GM12878 (cell line): ENCODE measurements around the gene OR5K3. TPM values are rescaled to one million over a fixed set of nuclear protein-coding genes. Genes with fewer than 3 reads are reported as not detected.
A peak's percentile ranks its signal among the peaks of the same experiment; 100 is the strongest.

Experiments
- ATAC-seq: fragments of 200-7000 bp; cut with Tn5 transposase; 3 replicates; pipeline ENCODE4 v1.9.1; 2020; ENCODE audit warnings: mild to moderate bottlenecking, moderate library complexity
- BruUV-seq: library from RNA; stranded (reverse); fragments of 400-500 nt; replicated peaks from 2 replicates; lab custom pipeline; 2021; lab: Mats Ljungman, UMichigan
- CTCF ChIA-PET: fragments of 300-600 bp; sonication (Branson Sonifier 250); formaldehyde crosslinking; extraction: SDS; loops from one replicate; lab custom pipeline; 2021; ENCODE audit warnings: inconsistent platforms; lab: Yijun Ruan, JAX
- POLR2A ChIA-PET: fragments of 350-600 bp; formaldehyde crosslinking; extraction: SDS; loops from one replicate; lab custom pipeline; 2021; ENCODE audit warnings: inconsistent platforms; lab: Charles Lee
- RAD21 ChIA-PET: fragments of 300-600 bp; sonication (Branson Sonifier 250); formaldehyde crosslinking; loops from one replicate; lab custom pipeline; 2023; ENCODE audit warnings: antibody characterized with exemption; ENCODE audit not compliant: unreplicated experiment; lab: Charles Lee
- SMC1A ChIA-PET: fragments of 300-600 bp; sonication (Branson Sonifier 250); formaldehyde crosslinking; loops from one replicate; lab custom pipeline; 2023; ENCODE audit not compliant: unreplicated experiment, uncharacterized antibody; lab: Charles Lee
- DNase-seq: peaks from one replicate; pipeline ENCODE4 v3.0.0-alpha.2; 2011; ENCODE audit warnings: low read depth, low spot score
- FAIRE-seq: peaks from 3 replicates; lab custom pipeline; 2011; peaks lifted over from hg19 to GRCh38; lab: Jason Lieb, UNC
- H2AFZ ChIP-seq: 2 replicates; pipeline ENCODE4 v1.6.0; 2011; ENCODE audit warnings: low read depth, low read length, control low read depth; ENCODE audit not compliant: control insufficient read depth
- H3K27ac ChIP-seq: 2 replicates; pipeline ENCODE4 v1.5.1; 2011; ENCODE audit warnings: control low read depth; ENCODE audit not compliant: control insufficient read depth, insufficient read depth
- H3K27me3 ChIP-seq, 2 experiments: replicated peaks in 1 of 2; 2 replicates each; pipeline versions ENCODE4 v1.6.0 to v1.6.1; 2011; ENCODE audit warnings: low read length in 1 of 2; ENCODE audit not compliant: control insufficient read depth in 2 of 2, insufficient read depth in 2 of 2
- H3K36me3 ChIP-seq, 2 experiments: 2 replicates each; pipeline ENCODE4 v1.5.1; 2011; ENCODE audit warnings: low read length in 1 of 2; ENCODE audit not compliant: control insufficient read depth in 2 of 2, insufficient read depth in 2 of 2
- H3K4me1 ChIP-seq: 2 replicates; pipeline ENCODE4 v1.6.1; 2011; ENCODE audit warnings: mild to moderate bottlenecking, low read length, moderate library complexity, mixed read lengths; ENCODE audit not compliant: control insufficient read depth, insufficient read depth
- H3K4me2 ChIP-seq: 2 replicates; pipeline ENCODE4 v1.6.0; 2011; ENCODE audit warnings: control low read depth; ENCODE audit not compliant: control insufficient read depth, insufficient read depth
- H3K4me3 ChIP-seq: fragments of 200-600 bp; sonication (generic); 2 replicates; pipeline ENCODE4 v1.5.1; 2016
- H3K79me2 ChIP-seq: 2 replicates; pipeline ENCODE4 v1.6.0; 2011; ENCODE audit warnings: low read length; ENCODE audit not compliant: control insufficient read depth, insufficient read depth
- H3K9ac ChIP-seq: 2 replicates; pipeline ENCODE4 v1.8.0; 2011; ENCODE audit warnings: low read length, control low read depth, mixed read lengths; ENCODE audit not compliant: control insufficient read depth, insufficient read depth
- H3K9me3 ChIP-seq: replicated peaks from 3 replicates; pipeline ENCODE4 v1.5.1; 2011; ENCODE audit warnings: mild to moderate bottlenecking, low read length; ENCODE audit not compliant: control insufficient read depth, insufficient read depth
- H4K20me1 ChIP-seq: 2 replicates; pipeline ENCODE4 v1.6.0; 2011; ENCODE audit not compliant: control insufficient read depth, insufficient read depth
- CBFB ChIP-seq: IDR thresholded peaks from 2 replicates; pipeline ENCODE4 v1.6.1; 2016; ENCODE audit warnings: antibody characterized with exemption, low read depth
- E2F4 ChIP-seq: IDR thresholded peaks from 2 replicates; pipeline ENCODE4 v1.6.1; 2012; ENCODE audit warnings: low read depth, low read length, improper control_type of control experiment
- FOXM1 ChIP-seq: IDR thresholded peaks from 2 replicates; pipeline ENCODE4 v1.6.1; 2012; ENCODE audit warnings: low read depth, mild to moderate bottlenecking, inconsistent platforms, low read length, moderate library complexity
- MAX ChIP-seq: IDR thresholded peaks from 2 replicates; pipeline ENCODE4 v1.6.1; 2012; ENCODE audit warnings: low read depth, low read length, improper control_type of control experiment
- MEF2A ChIP-seq: IDR thresholded peaks from 2 replicates; pipeline ENCODE4 v1.6.1; 2011; ENCODE audit warnings: low read depth, mild to moderate bottlenecking, low read length, moderate library complexity; ENCODE audit not compliant: insufficient read depth
- NFYA ChIP-seq: IDR thresholded peaks from 2 replicates; pipeline ENCODE4 v1.6.1; 2011; ENCODE audit warnings: low read depth, mild to moderate bottlenecking, low read length, improper control_type of control experiment, borderline replicate concordance
- SPI1 ChIP-seq: IDR thresholded peaks from 2 replicates; pipeline ENCODE4 v1.6.1; 2011; ENCODE audit warnings: low read depth, mild to moderate bottlenecking, low read length, moderate library complexity, borderline replicate concordance; ENCODE audit not compliant: insufficient read depth
- TCF7 ChIP-seq: IDR thresholded peaks from 2 replicates; pipeline ENCODE4 v1.6.1; 2014; ENCODE audit warnings: antibody characterized with exemption, borderline replicate concordance
- ZNF592 ChIP-seq: fragments of 450-650 bp; IDR thresholded peaks from 2 replicates; pipeline ENCODE4 v1.6.1; 2017; ENCODE audit warnings: mild to moderate bottlenecking, moderate library complexity
- WGBS: methylation state at CpG from one replicate; pipeline ENCODE4 v1.1.6; 2016; ENCODE audit warnings: low lambda C conversion rate; ENCODE audit not compliant: insufficient replicate concordance, insufficient coverage; ENCODE audit errors: missing lambda C conversion rate; 5-methylcytosine and 5-hydroxymethylcytosine counted together
- in situ Hi-C: fragments of 300-500 bp; cut with MboI; formaldehyde crosslinking; loops from 9 replicates; pipeline ENCODE4 v1.14.3; 2018; ENCODE audit warnings: mixed read lengths
- intact Hi-C: fragments of 100-400 bp; cut with micrococcal nuclease; formaldehyde crosslinking; loops from one replicate; pipeline ENCODE4 v1.14.2; 2022; ENCODE audit not compliant: unreplicated experiment
- polyA plus RNA-seq, 11 experiments: library from polyadenylated mRNA; depleted of rRNA in 4 of 11; unstranded in 6 of 11; stranded (reverse) in 5 of 11; fragments of >200 nt; fragmentation: Nextera tagmentation in 4 of 11; fragmentation: Illumina TruSeq in 1 of 11; extraction: Ambion mirVana in 4 of 11; extraction: Trizol in 1 of 11; gene quantifications; 1 replicate in 1 of 11; 2 replicates in 10 of 11; pipeline versions ENCODE4 v1.2.1 to v1.2.3, GENCODE V29; 2011 to 2016; ENCODE audit warnings: inconsistent platforms in 2 of 11, missing spikeins in 2 of 11, low read depth in 1 of 11
- total RNA-seq, 4 experiments: library from RNA; depleted of rRNA in 3 of 4; stranded (reverse); fragments of >200 nt in 3 of 4; fragmentation: Illumina TruSeq in 1 of 4; extraction: Trizol in 1 of 4; gene quantifications; 2 replicates each; pipeline versions ENCODE4 v1.2.1 to v1.2.3, GENCODE V29; 2013 to 2021

OR5K3 gene
- total and polyA plus RNA-seq, 10 of the 15 experiments (the other 5 are each of a cell fraction or from before 2014, with no cell fraction given), result 1.6 TPM; not detected in 9

- CTCF ChIA-PET, result interaction anchor here (0.7 to 1.0 kb wide), 2 partner anchors 16 to 449 kb away, joined by 3 read pairs; no protein-coding TSS in a partner anchor
- Histone ChIP-seq H3K79me2 (no peaks in the 10 kb centered on the region), H3K9me3 (no peaks in the 10 kb centered on the region; the same call in none of the 3 replicates), H3K9ac (no peak overlapping the region), H3K4me1 (peaks cover 5% of the 10 kb centered on the region; the same call in 1 of the 2 replicates), H3K4me2 (no peak overlapping the region), H4K20me1 (no peaks in the 10 kb centered on the region), H3K4me3 (no peak overlapping the region), H3K27ac (no peak overlapping the region), H3K27me3 (no peaks in the 10 kb centered on the region), H2AFZ (no peak overlapping the region; the same call in 1 of the 2 replicates), H3K36me3 (no peaks in the 10 kb centered on the region)
- 98% methylated on average over 3 of the region's 3 CpGs for WGBS
- no TSS peak for BruUV-seq
- peak; percentile 7 for FAIRE-seq
- ATAC-seq, result peak; percentile 7
- no peak for TF ChIP-seq FOXM1
- intact Hi-C loops (loop anchor here (1.0 to 2.0 kb wide), 5 partner anchors 162 to 230 kb away; partner anchors contain the start of genes CLDND1 and GPR15), in situ Hi-C loops (no loop called here)
- no peak for DNase-seq
- SMC1A ChIA-PET, result no interaction called here
- RAD21 ChIA-PET, result interaction anchor here (1.3 kb wide), 1 partner anchor 212 kb away, joined by 4 read pairs; no protein-coding TSS in a partner anchor
- POLR2A ChIA-PET, result no interaction called here
Measured at GRCh38 chr3:98360681-98361080, 29.8 kb upstream of the OR5K3 start.

- in situ Hi-C loops, result no loop called here
- Histone ChIP-seq H4K20me1 (no peaks in the 10 kb centered on the region), H3K27me3 (no peaks in the 10 kb centered on the region), H3K27ac (no peak overlapping the region), H3K36me3 (no peaks in the 10 kb centered on the region), H2AFZ (peak overlapping the region; percentile 69), H3K79me2 (no peaks in the 10 kb centered on the region), H3K9me3 (no peaks in the 10 kb centered on the region; the same call in none of the 3 replicates), H3K4me1 (peaks cover 5% of the 10 kb centered on the region; the same call in 1 of the 2 replicates), H3K4me3 (no peak overlapping the region), H3K4me2 (peak overlapping the region; percentile 48), H3K9ac (no peak overlapping the region)
- 0% methylated on average over 2 of the region's 2 CpGs for WGBS
- ChIA-PET RAD21 (interaction anchor here (1.3 kb wide), 1 partner anchor 212 kb away, joined by 4 read pairs; no protein-coding TSS in a partner anchor), SMC1A (no interaction called here), CTCF (no interaction called here), POLR2A (no interaction called here)
- intact Hi-C loops, result loop anchor here (2.0 kb wide), 4 partner anchors 162 to 230 kb away; partner anchors contain the start of genes CLDND1 and GPR15
- ATAC-seq, result peak; percentile 75
- DNase-seq, result peak; percentile 24
- no TSS peak for BruUV-seq
- FAIRE-seq, result peak; percentile 54
- no peak for TF ChIP-seq MAX
- TF ChIP-seq NFYA, result no peak
- no peak for TF ChIP-seq E2F4
- no peak for TF ChIP-seq ZNF592
- TF ChIP-seq SPI1, result no peak
- TF ChIP-seq MEF2A, result no peak
- TF ChIP-seq TCF7, result no peak
- TF ChIP-seq CBFB, result no peak
Measured at GRCh38 chr3:98361289-98361688, 29.2 kb upstream of the OR5K3 start.
